ENCODE measurements around the gene CFAP299.

DNA sequence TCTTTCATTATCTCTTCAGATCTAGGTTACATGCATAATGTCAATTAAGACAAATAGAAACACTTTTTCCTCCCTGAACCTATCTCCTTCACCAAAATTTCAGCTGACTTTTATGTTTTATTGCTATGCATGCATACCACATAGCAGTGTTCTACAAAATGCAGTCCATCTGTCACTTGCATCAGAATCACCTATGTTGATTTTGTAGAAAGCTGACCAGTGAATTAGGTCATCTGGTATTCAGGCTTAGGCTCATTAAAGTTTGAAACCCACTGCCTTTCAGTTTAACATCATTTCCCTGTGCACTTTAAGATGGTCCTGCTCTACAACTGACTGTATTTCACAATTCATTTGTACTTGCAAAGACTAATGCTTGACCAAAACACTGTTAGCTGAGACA, 277.9 kb downstream of the CFAP299 start:
- TF ChIP-seq, protein P1, sequence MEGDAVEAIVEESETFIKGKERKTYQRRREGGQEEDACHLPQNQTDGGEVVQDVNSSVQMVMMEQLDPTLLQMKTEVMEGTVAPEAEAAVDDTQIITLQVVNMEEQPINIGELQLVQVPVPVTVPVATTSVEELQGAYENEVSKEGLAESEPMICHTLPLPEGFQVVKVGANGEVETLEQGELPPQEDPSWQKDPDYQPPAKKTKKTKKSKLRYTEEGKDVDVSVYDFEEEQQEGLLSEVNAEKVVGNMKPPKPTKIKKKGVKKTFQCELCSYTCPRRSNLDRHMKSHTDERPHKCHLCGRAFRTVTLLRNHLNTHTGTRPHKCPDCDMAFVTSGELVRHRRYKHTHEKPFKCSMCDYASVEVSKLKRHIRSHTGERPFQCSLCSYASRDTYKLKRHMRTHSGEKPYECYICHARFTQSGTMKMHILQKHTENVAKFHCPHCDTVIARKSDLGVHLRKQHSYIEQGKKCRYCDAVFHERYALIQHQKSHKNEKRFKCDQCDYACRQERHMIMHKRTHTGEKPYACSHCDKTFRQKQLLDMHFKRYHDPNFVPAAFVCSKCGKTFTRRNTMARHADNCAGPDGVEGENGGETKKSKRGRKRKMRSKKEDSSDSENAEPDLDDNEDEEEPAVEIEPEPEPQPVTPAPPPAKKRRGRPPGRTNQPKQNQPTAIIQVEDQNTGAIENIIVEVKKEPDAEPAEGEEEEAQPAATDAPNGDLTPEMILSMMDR (conservative IDR thresholded peaks at IDR 0.05; ENCODE audit: low read length): no peak
- no peak for TF ChIP-seq EZH2phosphoT487 (IDR thresholded peaks at IDR 0.05; ENCODE audit: borderline replicate concordance)

Measured in Loucy (cell line).